ENCODE results near the gene NINJ1.

GRCh38 chr9:93119953-93120845 is 13.9 kb downstream of the NINJ1 start:
- no peak for TF ChIP-seq CTCF (IDR thresholded peaks at IDR 0.05)
- no peak for TF ChIP-seq SIN3A (IDR thresholded peaks at IDR 0.05; ENCODE audit: borderline replicate concordance, insufficient read depth, low read depth, low read length)
